ENCODE measurements around the gene LENG9.
"Not testable (repeated sequence)": the region's sequence is repeated elsewhere in the genome, so short reads cannot be mapped to it uniquely, and the experiment has no call there.

The LENG9 gene

GRCh38 chr19:54463531-54464043 is at the start of gene LENG9:
TSS of gene LENG9 (minus strand) at chr19:54463778. CDS start at chr19:54463526, 252 bp downstream.
- DNase-seq (ENCODE audit: low read depth) = peak; percentile 100

- DNase-seq (ENCODE audit: low read depth) = not testable (repeated sequence)
Measured at GRCh38 chr19:54509200-54509940, 45.8 kb upstream of the LENG9 start.

- not testable (repeated sequence) for DNase-seq (ENCODE audit: low read depth)
Measured at GRCh38 chr19:54508487-54508886, 44.9 kb upstream of the LENG9 start.

- DNase-seq (ENCODE audit: low read depth) = no peak
Measured at GRCh38 chr19:54507824-54508223, 44.2 kb upstream of the LENG9 start.

- DNase-seq (ENCODE audit: low read depth) = not testable (repeated sequence)
Measured at GRCh38 chr19:54507038-54507717, 43.6 kb upstream of the LENG9 start.

GRCh38 chr19:54506079-54506478 is 42.5 kb upstream of the LENG9 start:
- DNase-seq (ENCODE audit: low read depth) = no peak

- not testable (repeated sequence) for DNase-seq (ENCODE audit: low read depth)
Measured at GRCh38 chr19:54505542-54505941, 42.0 kb upstream of the LENG9 start.

GRCh38 chr19:54502518-54503048 is 39.0 kb upstream of the LENG9 start, which contains the start of gene LAIR2:
TSS of gene LAIR2 (plus strand) at chr19:54502831. CDS start at chr19:54502919, 88 bp downstream.
- no peak for DNase-seq (ENCODE audit: low read depth)

GRCh38 chr19:54498451-54498772 is 34.8 kb upstream of the LENG9 start:
- DNase-seq (ENCODE audit: low read depth) = not testable (repeated sequence)

- DNase-seq (ENCODE audit: low read depth) = not testable (repeated sequence)
Measured at GRCh38 chr19:54497747-54498450, 34.3 kb upstream of the LENG9 start.

- not testable (repeated sequence) for DNase-seq (ENCODE audit: low read depth)
Measured at GRCh38 chr19:54495284-54495683, 31.7 kb upstream of the LENG9 start.

- no peak for DNase-seq (ENCODE audit: low read depth)
Measured at GRCh38 chr19:54493967-54494585, 30.5 kb upstream of the LENG9 start.

GRCh38 chr19:54493056-54493455 is 29.5 kb upstream of the LENG9 start:
- DNase-seq (ENCODE audit: low read depth) = not testable (repeated sequence)

- DNase-seq (ENCODE audit: low read depth) = no peak
Measured at GRCh38 chr19:54492568-54492967, 29.0 kb upstream of the LENG9 start.

- DNase-seq (ENCODE audit: low read depth) = no peak
Measured at GRCh38 chr19:54489766-54490165, 26.2 kb upstream of the LENG9 start.

GRCh38 chr19:54489341-54489740 is 25.8 kb upstream of the LENG9 start:
- DNase-seq (ENCODE audit: low read depth) = peak; percentile 31

GRCh38 chr19:54485851-54486250 is 22.3 kb upstream of the LENG9 start:
- no peak for DNase-seq (ENCODE audit: low read depth)

- no peak for DNase-seq (ENCODE audit: low read depth)
Measured at GRCh38 chr19:54484451-54484850, 20.9 kb upstream of the LENG9 start.

GRCh38 chr19:54482889-54483288 is 19.3 kb upstream of the LENG9 start:
- DNase-seq (ENCODE audit: low read depth) = peak; percentile 1

- DNase-seq (ENCODE audit: low read depth) = peak; percentile 50
Measured at GRCh38 chr19:54481326-54481930, 17.9 kb upstream of the LENG9 start.

GRCh38 chr19:54480051-54480450 is 16.5 kb upstream of the LENG9 start:
- DNase-seq (ENCODE audit: low read depth) = no peak
